Inflammatory macrophage treated with lipopolysaccharide for 4 hours (primary cell): Measurements from ENCODE around the gene ZC3H4.

Experiments used
- DNase-seq: peaks from one replicate; pipeline ENCODE4 v3.0.0-alpha.2; 2020

The ZC3H4 gene

DNA sequence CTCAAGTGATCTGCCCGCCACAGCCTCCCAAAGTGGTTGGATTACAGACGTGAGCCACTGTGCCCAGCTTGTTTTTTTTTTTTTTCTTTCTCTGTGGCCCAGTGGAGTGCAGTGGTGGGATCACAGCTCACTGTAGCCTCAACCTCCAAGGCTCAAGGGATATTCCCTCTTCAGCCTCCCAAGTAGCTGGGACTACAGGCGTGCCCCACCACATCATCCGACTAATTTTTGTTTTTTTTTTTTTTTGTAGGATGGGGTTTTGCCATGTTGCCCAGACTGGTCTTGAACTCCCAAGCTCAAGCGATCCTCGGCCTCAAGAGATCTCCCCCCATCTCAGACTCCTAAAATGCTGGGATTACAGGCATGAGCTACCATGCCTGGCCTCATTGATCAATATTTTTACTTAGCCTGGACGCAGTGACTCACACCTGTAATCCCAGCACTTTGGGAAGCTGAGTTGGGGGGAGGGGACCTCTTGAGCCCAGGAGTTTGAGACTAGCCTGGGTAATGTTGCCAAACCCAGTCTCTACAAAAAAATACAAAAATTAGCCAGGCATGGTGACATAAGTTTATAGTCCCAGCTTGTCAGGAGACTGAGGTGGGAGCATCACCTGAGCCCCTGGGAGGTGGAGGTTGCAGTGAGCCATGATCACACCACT, 18.7 kb upstream of the ZC3H4 start:
- no peak for DNase-seq

DNA sequence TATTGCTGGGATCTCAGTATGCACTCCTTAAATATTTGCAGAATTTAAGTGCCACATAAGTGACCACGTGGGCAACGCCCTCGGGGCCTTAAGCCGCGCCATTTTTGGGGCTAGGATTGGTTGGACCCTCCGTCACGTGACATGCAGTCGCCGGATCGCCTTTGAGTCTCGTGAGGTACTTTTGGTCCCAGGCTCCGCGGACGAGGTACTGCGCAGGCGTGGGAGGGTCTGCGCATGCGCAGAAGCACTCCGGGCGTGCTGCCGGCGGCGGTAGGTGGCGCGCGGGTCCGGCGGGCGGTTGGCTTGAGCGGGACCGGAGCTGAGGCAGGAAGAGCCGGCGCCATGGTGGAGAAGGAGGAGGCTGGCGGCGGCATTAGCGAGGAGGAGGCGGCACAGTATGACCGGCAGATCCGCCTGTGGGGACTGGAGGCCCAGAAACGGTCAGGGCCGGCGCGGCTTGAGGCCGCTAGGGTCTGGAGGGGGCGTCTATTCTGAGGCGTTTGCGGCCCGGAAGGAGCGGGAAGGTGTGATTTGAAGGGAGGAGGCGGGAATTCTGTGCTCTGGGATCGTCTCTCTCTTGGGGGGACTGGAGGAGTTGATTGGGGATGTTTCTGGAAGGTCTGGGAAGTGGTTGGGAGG, 17.1 kb upstream of the ZC3H4 start, which contains the start of gene SAE1:
SAE1 (plus strand) TSS at position 247 of the 639 bp plus-strand sequence; CDS start at position 343, 96 bp downstream.
- DNase-seq = peak; percentile 96

DNA sequence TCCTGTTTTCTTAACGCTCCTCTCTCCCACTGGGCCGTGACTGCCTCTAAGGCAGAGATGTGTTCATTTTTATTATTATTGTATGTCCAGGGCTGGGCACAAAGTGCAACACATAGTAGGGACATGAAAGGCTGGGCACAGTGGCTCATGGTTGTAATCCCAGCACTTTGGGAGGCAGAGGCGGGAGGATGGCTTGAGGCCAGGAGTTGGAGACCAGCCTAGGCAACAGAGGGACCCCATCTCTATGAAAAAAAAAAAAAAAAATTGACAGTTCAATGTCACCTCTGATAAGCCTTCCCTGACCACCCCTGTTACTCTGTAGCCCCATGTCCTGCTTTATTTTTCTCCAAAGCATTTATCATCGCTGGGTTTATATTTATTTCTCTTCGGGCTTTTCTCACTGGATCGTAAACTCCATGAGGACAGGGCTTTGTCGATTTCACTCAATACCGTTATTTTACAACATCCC, 16.6 kb upstream of the ZC3H4 start:
- DNase-seq = no peak

DNA sequence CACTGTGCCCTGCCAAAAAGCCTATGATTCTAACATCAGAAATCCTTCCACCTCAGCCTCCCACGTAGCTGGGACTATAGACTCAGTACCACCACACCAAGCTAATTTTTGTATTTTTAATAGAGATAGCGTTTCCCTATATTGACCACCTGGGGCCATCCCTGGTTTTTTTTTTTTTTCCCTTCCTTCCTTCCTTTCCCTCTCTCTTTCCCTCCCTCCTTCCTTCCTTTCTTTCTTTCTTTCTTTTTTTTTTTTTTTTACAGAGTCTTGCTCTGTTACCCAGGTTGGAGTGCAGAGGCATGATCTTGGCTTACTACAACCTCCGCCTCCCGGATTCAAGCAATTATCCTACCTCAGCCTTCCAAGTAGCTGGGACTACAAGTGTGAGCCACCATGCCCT, 16.0 kb upstream of the ZC3H4 start:
- no peak for DNase-seq

DNA sequence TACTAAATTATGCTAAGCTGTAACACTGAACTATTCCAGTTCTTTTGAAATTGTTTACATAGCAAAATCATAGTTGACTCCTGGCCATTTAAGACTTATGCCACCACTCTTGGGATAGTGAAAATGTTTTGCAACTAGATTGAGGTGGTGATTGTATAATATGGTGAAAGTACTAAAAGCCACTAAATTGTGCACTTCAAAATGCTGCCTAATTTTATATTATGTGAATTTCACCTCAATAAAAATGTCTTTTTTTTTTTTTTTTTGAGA, 12.0 kb upstream of the ZC3H4 start:
- no peak for DNase-seq

DNA sequence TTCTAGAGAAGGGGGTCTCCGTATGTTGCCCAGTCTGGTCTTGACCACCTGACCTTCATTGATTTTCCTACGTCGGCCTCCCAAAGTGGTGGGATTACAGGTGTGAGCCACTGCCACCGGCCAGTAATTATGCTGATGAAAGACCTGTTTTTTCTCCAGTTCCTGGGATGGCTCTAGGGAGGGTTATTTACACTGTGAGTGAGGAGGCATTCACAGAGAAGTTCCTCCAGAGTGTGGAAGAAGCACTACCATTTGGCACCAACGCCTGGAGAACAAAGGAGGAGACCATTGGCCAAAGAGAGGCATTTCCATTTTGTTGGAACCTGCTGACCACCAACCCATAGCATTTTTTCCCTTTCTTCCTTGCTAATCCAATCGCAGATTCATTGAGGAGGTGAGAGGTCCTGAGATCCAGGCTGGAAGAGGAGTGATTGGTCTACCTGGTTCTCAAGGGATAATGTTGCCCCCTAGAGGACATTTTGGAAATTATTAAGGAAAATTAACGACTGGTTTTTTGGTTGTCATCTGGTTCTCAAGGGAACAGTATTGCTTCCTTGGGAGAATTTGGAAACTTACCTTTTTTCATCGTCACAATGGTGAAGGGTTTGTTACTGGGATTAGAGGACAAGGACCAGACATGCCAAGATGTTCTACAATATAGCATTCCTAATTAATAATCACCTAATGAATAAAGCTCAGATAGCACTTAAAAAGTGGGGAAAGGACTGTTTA, 11.5 kb upstream of the ZC3H4 start:
- DNase-seq = peak; percentile 74

DNA sequence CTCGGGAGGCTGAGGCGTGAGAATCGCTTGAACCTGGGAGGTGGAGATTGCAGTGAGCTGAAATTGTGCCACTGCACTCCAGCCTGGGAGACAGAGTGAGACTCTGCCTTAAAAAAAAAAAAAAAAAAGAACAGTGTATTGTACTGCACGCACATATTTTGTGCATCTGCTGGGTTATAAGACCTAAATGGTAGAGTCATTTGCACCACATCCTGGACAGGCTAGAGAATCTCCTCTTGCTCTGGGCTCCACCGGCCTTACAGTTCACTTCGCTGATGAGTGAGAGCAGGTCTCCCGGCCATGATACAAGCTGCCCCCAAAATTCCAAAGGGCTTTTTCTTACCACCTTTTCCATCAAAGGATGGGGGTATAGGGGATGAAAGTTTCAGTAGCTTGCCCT, 9.8 kb upstream of the ZC3H4 start:
- no peak for DNase-seq

DNA sequence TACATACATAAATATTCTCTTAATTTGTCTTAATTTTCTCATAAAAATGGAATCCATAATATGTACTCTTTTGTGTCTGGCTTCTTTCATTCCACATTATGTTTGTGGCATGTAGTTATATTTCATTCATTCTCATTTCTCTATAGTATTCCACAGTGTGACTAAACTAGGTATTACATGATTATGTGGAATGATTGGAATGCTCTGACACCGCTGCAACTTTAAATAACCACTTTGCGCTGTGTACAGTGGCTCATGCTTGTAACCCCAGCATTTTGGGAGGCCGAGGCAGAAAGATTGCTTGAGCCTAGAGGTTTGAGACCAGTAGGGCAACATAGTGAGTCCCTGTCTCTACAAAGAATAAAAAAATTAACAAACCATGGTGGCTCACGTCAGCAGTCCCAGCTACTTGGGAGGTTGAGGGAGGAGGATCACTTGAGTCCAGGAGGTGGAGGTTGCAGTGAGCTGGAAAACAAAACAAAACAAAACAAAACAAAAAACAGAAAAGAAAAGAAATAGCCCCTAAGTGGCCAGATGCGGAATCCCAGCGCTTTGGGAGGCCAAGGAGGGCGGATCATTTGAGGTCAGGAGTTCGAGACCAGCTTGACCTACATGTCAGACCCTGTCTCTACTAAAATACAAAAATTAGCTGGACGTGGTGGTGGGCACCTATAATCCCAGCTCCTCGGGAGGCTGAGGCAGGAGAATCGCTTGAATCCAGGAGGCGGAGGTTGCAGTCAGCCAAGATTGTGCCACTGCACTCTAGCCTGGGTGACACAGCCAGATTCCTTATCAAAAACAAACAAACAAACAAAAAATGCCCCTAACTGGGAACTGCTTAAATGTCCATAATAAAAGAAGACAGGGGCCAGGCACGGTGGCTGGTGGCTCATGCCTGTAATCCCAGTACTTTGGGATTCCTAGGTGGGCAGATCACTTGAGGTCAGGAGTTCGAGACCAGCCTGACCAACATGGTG, 9.1 kb upstream of the ZC3H4 start:
- no peak for DNase-seq

DNA sequence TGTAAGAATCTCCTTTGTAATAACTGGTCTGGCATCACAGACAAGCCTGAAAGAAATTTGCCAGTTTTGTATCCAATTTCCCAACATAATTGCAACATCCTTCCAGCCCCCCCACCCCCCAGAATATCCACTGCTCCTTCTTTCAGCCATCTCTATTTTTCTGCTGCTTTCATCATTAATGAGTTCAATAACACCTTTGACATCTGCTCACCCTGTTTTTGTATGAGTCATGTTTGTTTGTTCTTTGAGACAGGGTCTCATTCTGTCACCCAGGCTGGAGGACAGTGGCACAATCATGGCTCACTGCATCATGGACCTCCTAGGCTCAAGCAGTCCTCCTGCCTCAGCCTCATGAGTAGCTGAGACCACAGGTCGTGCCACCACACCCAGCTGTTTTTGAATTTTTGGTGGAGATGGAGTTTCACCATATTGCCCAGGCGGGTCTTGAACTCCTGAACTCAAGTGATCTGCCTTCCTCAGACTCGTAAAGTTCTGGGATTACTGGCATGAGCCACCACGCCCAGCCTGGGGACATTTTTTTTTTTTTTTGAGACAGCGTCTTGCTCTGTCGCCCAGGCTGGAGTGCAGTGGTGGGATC, 7.0 kb upstream of the ZC3H4 start:
- no peak for DNase-seq

DNA sequence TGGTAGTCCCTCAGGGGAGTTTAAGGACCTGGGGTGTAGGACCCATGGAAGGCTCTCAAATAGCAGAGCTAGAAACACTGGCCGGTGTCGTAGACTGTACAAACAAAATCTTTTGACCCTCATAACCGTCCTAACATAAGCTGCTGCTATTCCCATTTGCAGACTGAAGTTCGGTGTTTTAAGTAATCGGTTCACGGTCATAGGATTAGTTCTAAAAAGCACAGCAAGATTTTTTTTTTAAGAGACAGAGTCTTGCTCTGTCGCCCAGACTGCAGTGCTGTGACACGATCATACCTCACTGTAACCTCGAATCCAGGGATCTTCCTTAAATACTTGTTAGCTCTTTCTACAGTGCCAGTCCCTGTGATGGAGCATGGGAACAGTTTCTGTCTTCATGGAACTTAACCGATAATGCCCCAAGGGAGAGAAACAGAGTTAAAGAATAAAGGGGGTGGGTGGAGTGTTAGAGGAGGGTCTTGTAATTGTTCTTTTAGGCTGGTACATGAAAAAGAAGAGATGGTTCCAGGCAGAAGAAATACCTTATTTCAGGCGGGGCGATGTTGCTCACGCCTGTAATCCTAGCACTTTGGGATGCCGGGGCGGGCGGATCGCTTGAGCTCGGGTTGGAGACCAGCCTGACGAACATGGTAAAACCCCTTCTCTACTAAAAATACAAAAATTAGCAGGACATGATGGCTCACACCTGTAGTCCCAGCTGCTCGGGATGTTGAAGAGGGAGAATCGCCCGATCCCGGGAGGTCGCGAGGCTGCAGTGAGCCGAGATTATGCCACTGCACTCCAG, 475 bp upstream of the ZC3H4 start:
- DNase-seq = no peak

DNA sequence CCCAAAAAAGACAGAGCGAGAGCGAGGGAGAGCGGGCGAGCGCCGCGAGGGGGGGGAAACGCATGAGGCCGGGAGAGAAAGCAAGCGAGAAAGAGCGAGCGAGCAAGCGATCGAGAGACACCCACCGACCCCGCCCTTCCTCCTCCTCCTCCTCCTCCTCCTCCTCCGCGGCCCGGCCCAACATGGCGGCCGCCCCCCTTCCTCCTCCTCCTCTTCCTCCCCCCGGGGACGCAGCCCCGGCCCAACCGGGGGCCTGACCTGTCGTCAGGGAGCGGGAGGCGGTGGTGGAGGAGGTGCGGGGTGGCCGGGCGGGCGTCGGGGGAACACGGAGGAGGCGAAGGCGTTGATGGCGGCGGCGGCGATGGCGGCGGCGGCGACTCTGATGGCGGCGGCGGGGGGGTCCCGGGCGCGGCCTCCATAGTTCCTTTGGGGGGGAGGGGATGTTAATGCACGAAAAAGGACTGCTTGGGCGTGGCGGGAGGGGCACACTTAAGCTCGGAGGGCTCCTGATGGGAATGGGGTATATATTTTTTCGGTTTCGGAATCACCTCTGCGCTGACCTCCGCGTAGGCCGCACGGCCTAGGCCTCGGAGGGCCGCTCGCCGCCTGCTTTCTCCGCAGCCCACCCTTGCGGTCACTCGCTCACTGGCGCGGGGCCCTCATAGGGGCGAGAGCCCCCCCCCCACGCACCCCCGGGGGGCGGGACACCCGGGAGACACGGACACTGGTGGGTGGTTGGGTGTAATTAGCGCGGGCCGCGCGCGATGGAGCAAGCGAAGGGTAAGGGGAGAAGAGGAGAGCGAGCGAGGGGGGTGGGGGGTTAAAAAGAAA, 1.2 kb downstream of the ZC3H4 start:
- DNase-seq = peak; percentile 90

DNA sequence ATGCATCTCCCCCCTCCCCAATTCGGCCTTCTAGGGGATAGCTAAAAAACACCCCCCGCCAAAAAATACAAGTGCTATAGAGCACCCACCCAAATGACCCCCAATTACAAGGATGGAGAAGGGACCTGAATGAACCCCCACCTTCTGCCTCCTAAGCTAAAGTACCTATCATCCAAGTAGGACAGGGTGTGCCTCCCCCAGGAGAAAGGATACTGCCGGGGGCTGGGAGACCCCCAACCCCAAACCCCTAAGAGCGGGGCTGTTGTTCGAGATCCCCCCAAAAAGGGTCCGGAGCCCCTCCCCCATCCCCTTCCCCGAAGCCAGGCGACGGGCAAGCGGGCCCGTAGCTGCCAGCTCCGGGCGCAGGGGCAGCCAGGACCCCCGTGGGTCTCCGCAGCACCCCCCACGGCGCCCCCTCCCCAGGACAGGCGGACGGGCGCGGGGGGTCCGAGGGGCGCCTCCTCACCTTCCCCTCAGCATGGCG, 1.9 kb downstream of the ZC3H4 start:
- no peak for DNase-seq

DNA sequence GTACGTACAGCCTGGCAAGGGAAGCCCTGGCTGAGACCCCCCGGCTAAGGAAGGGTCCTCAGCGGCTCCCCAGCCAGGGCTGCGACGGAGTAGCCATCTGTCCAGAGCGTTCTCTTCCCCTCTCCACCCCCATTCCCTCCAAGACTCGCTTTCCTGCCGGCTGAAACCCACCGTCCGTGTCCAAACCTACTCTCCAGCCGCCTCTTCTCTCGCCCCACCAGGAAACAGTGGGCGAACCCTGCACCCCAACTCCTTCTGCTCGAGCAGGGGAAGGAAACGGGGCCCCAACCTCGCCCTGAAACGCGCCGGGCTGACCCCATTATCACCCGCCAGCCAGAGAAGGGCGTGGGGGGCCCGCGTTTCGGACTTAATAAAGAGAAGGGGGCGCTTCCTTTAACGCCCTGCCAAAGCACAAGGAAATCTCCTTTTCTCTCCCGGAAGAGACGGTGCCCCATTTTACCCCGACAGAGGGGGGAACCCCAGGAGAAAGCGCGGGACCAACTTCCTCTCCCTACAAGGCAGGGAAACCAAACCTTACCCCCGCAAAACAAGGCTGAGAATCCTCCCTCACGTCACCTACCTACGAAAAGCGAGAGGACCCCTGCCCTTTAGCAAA, 2.5 kb downstream of the ZC3H4 start:
- DNase-seq = peak; percentile 72

DNA sequence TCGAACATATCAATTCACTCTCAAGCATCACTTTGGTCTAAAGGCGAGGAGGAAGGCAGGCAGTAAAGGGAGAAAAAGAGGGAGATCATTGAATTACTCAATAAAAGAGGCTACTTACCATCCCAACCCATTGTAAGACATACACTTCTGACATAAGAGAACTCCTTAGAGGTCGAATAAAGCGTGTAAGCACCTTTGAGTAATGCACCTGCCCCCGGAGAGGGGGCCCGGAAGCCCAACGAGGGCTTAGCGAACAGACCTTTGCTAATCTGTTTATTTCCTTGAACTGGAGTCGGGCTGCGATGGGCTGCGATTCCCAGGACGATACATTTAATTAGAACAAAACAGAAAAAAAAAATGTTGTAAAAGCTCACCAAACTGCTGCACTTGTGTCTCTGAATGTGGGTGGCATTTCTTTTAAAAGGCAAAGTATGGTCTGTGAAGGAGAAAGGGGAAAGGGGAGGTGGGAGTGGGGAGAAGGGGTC, 3.0 kb downstream of the ZC3H4 start:
- DNase-seq = no peak

DNA sequence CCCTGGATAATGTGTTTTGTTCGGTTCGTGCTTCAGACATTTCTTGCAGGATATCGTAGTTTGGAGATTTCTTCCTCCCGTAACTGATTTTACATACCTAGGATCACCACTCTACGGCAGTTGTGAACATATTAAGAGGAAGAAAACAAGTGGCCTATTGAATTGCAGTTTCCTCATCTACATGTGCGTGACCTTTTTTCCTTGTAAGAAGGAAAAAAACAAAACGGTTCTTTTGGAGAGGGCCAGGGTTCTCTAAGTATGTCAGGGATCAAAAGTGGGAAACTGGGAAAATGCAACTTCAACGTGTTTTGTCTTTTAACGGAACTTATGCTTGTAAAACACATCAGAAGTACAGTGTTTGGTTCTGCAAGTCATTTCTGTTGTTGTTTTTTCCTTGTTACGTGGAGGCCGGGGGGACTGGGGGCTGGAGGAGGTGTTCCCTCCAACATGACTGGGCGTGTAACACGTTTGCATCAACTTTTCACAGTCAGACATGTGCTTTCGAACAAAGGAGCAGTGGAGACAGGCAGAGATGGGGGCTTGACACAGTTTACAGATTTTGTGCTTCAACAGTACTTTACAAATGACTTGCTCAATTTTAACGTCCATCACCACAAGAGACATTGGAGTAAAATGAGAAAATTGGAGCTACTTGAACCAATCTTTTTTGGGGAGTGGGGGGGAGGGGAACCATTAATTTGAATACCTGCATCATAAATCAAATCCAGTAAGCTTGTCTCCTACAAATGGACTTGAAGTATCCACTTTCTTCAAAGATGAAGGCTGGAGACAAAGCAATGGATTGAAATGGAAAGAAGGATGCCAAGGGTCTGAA, 3.8 kb downstream of the ZC3H4 start:
- peak; percentile 40 for DNase-seq

DNA sequence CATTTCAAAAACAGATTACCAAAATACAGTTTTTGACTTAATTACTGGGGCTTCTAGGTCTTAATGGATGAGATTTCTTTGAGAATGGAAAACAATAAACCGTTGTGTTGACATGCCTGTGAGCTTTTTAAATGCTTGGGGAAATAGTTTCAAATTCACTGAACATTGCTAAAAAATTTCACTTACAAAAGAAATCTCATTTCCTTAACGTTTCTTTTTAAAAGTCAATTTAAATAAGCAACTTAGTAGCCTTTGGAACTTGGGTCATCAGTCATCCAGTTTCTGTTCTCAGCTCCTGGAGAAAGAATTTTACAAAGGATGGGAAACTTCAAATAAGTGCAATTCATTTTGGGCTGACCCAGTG, 4.4 kb downstream of the ZC3H4 start:
- no peak for DNase-seq

DNA sequence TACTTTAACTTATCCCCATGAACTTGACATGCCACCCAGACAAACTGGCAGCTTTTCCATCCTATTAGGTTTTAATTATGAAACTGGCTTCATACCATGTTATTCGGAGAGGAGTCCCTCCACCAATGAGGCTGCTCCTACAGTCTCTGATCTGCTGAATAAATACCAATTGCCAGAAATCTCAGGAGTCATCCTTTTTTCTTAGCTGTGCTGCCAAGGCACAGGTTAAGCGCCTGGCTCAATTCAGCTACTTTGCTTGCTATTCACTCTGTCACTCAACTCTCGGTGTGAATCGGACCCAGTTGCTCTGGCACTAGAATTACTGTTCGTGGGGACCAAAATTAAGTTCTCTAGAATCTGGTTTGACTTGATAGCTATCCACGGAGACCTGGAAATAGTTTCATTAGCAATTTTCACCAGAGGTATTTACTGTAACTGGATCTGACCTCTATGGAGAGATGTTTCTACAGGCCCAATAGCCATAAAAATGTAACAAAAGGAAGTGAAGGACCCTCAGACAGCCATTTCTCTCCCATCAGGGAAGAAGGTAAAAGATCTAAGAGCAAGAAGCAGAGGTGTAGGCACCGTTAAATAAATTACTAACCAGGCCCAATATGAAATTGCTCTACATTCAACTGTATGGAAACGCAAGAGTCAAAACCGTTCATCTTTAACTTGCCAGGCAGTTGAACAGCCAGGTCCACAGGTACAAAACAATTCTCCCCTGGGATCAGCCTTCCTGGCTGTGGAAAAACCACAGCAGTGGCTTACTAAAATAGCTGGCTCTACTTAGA, 5.4 kb downstream of the ZC3H4 start:
- no peak for DNase-seq
